ENCODE results near the gene MFSD6L. TPM values are rescaled to one million over a fixed set of nuclear protein-coding genes. Genes with fewer than 3 reads are reported as not detected.

MFSD6L gene, protein sequence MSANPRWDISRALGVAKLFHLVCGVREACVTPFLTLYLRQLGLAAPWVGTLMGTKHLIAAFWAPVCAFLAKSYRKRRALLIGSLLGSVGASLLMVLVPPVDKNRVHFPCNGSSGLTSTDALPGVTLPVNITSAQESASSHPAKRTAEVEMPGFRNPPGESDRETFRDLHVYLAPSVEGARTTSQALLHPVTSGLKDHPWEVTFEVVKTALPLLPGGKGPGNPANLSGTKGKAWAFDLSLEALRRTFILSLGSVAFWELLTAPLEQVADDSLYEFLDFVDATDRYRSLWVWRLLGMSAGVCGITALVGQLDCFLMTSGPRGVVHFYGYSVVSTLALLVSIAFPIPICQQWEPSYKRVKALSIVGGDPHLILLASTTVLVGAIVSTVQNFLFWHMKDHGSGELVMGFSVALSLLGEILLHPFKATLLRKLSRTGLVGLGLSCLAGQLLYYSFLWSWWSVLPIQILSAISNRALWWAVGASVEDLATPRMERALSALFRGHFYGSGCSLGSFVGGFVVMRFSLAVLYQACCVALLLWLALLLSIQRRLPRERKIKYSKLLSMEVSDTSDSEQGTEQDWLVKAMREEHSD
- total RNA-seq = not detected
- 0.14 TPM for polyA plus RNA-seq
- long read RNA-seq, donor 1 = 0 reads
- long read RNA-seq, donor 2 = 0 reads
- long read RNA-seq, donor 3 = 0 reads
- long read RNA-seq, donor 4 = 0 reads

DNA sequence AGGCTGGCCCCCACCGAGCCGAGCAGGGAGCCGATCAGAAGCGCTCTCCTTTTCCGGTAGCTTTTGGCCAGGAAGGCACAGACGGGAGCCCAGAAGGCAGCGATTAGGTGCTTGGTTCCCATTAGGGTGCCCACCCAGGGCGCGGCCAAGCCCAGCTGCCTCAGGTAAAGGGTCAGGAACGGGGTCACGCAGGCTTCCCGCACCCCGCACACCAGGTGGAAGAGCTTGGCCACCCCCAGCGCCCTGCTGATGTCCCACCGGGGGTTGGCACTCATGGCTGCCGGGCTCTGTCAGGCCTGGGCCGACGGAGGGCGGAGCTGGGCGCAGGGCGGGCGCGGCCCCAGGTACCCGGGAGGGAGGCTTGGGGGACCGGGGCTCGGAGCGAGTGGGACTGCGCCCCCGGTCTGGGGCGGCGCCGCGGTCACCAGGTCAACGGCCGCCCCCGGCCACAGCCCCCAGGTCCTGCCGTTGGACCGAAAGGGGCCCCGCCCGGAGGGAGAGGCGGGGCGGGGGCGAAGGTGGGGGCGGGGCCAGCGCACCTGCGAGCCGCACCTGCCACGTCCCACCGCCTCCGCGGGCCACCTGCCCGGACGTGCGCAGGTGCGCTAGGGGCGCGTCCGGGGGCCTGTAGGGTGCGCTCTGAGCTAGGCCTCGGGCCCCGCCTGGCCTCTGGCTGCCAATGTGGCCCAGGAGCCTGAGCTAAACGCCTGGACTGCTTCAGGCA, at the start of gene MFSD6L:
TSS of gene MFSD6L (minus strand) at position 520 of the 724 bp plus-strand sequence. CDS start at position 275, 245 bp downstream.
- no peak within 1 kb of the TSS for H3K4me3 ChIP-seq (ENCODE audit: low read length)
- intact Hi-C loops (cut with DNase I) = no loop called here
- H3K9me3 ChIP-seq (ENCODE audit: control insufficient read depth, low read length) = no peaks in the 10 kb centered on the region
- DNase-seq = no peak
- ATAC-seq = peak; percentile 42 to 50
- no peaks in the 10 kb centered on the region for H3K27me3 ChIP-seq (ENCODE audit: control insufficient read depth, insufficient read depth)
- WGBS = 28% methylated on average over 62 of the region's 62 CpGs
- H3K4me1 ChIP-seq (ENCODE audit: control insufficient read depth, insufficient read depth, low read length) = no peaks in the 10 kb centered on the region
- no peak within 1 kb of the TSS for H3K27ac ChIP-seq (ENCODE audit: low read length)

DNA sequence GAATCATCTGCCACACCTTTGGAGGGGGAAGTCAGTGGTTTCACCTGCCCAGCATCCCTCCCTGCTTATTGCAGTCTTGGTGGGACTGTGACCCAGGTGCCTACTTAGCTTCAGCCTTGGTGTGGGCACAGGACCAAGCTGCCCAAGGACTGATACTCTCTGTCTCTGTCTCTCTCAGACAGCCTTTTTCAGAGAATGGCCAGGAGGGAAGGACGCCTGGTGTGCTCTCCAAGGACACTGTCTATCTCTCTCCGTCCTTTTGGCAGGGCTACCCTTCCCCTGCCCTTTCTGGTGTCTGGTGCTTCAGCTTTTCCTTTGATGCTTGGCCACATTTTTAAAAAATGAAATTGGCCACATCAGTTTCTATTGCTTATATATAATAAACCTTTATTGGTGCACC, 48.7 kb upstream of the MFSD6L start:
- Histone ChIP-seq H3K9me3 (ENCODE audit: control insufficient read depth, low read length) (no peaks in the 10 kb centered on the region), H3K4me1 (ENCODE audit: control insufficient read depth, insufficient read depth, low read length) (no peaks in the 10 kb centered on the region), H3K27me3 (ENCODE audit: control insufficient read depth, insufficient read depth) (no peaks in the 10 kb centered on the region), H3K27ac (ENCODE audit: low read length) (peak overlapping the region; percentile 96), H3K4me3 (ENCODE audit: low read length) (no peak overlapping the region)
- intact Hi-C loops (cut with DNase I) = no loop called here
- ATAC-seq (peak; percentile 78), DNase-seq (no peak)
- 67% methylated on average over 2 of the region's 2 CpGs for WGBS

DNA sequence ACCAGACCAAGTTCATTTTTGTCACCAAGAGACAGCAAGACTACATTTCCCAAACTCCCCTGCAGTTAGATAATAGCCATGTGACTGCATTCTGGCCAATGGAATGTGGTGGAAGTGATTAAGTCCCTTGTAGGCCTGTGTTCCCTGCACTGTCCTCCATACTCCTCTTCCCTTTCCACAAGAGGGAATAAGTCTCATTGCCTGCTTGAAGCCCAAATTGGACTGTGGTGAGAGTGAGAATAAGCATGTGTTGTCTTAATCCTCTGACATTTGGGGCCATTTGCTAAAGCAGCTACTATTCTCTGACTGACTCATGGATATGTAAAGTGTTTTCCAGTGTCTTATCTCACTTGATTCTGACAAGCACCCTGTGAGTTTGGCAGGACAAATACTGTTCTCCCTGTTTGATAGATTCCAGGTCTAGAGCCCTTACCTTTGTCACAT, 47.6 kb upstream of the MFSD6L start:
- ATAC-seq (peak; percentile 91 to 93), DNase-seq (no peak)
- H3K27ac ChIP-seq (ENCODE audit: low read length) = peak overlapping the region; percentile 96
- H3K27me3 ChIP-seq (ENCODE audit: control insufficient read depth, insufficient read depth) = no peaks in the 10 kb centered on the region
- intact Hi-C loops (cut with DNase I) = no loop called here
- H3K4me3 ChIP-seq (ENCODE audit: low read length) = no peak overlapping the region
- no peaks in the 10 kb centered on the region for H3K4me1 ChIP-seq (ENCODE audit: control insufficient read depth, insufficient read depth, low read length)
- no peaks in the 10 kb centered on the region for H3K9me3 ChIP-seq (ENCODE audit: control insufficient read depth, low read length)

DNA sequence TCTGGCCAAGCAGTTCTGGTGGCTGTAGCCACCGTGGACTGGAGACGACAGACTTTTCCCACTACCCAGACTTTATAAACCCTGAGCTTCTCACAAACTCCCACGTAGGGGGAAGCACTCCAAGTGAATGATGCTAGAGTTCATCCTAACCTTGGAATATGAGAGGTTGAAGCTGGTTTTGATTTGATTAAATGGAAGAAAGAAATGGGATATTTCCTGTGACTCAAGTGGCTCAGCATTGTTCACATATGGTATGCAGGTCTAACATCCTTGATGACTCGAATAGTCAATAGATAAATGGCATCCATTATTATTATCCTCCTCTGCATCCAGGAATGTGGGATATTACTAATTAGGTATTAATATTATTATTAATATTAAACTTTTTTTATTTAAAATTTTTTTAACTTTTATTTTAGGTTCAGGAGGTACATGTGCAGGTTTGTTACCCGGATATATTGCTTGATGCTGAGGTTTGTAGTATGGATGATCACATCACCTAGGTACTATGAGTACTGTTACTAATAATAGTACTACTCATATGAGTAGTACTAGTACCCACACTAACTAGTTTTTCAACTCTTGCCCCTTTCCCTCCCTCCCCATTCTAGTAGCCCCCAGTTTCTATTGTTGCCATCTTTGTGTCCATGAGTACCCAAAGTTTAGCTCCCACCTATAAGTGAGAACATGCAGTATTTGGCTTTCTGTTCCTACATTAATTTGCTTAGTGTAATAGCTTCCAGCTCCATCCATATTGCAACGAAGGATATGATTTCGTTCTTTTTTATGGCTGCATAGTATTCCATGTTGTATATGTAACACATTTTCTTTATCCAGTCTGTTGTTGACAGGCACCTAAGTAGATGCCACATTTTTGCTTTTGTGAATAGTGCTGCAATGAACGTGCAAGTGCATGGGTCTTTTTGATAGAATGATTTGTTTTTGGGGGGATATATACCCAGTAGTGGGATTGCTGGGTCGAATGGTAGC, 45.4 kb upstream of the MFSD6L start:
- ATAC-seq (no peak), DNase-seq (no peak)
- Histone ChIP-seq H3K4me1 (ENCODE audit: control insufficient read depth, insufficient read depth, low read length) (no peaks in the 10 kb centered on the region), H3K27ac (ENCODE audit: low read length) (no peak overlapping the region), H3K9me3 (ENCODE audit: control insufficient read depth, low read length) (no peaks in the 10 kb centered on the region), H3K4me3 (ENCODE audit: low read length) (no peak overlapping the region), H3K27me3 (ENCODE audit: control insufficient read depth, insufficient read depth) (no peaks in the 10 kb centered on the region)
- intact Hi-C loops (cut with DNase I) = no loop called here
- 85% methylated on average over 9 of the region's 9 CpGs for WGBS

DNA sequence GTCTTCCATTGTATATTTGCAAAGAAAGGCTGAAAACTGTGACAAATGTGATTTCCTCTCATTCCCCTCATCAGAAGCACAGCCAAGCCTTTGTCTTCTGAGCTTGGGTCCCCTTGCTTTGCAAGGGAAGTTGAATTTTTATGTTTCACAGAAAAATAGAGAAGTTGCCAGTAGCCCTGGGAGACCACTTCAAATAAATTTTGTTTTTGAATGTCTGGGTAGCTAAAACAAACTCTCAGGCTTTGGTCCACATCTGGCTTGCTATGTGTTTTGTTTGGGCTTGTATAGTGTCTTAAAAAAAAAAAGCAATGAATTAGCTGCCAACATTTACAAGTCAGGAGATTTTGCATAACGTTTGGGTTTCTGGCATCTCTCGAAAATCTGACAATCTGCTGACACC, 44.2 kb upstream of the MFSD6L start:
- DNase-seq = no peak
- ATAC-seq = no peak
- Histone ChIP-seq H3K4me1 (ENCODE audit: control insufficient read depth, insufficient read depth, low read length) (no peaks in the 10 kb centered on the region), H3K27ac (ENCODE audit: low read length) (no peak overlapping the region), H3K27me3 (ENCODE audit: control insufficient read depth, insufficient read depth) (no peaks in the 10 kb centered on the region), H3K4me3 (ENCODE audit: low read length) (no peak overlapping the region), H3K9me3 (ENCODE audit: control insufficient read depth, low read length) (no peaks in the 10 kb centered on the region)
- 33% methylated on average over 2 of the region's 2 CpGs for WGBS
- intact Hi-C loops (cut with DNase I) = no loop called here

DNA sequence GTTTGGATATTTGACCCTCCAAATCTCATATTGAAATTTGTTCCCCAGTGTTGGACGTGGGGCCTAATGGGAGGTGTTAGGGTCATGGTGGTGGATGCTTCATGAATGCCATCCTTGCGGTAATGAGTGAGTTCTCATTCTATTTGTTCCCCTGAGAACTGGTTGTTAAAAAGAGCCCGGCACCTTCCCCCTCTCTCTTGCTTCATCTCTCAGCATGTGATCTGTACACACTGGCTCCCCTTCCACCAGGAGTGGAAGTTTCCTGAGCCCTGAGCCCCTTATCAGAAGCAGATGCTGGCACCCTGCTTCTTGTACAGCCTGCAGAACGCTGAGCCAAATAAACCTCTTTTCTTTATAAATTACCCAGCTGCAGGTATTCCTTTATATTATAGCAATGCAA, 42.7 kb upstream of the MFSD6L start:
- H3K9me3 ChIP-seq (ENCODE audit: control insufficient read depth, low read length) = no peaks in the 10 kb centered on the region
- 83% methylated on average over 4 of the region's 4 CpGs for WGBS
- DNase-seq = no peak
- H3K4me3 ChIP-seq (ENCODE audit: low read length) = no peak overlapping the region
- H3K27ac ChIP-seq (ENCODE audit: low read length) = no peak overlapping the region
- no peak for ATAC-seq
- intact Hi-C loops (cut with DNase I) = no loop called here
- no peaks in the 10 kb centered on the region for H3K27me3 ChIP-seq (ENCODE audit: control insufficient read depth, insufficient read depth)
- no peaks in the 10 kb centered on the region for H3K4me1 ChIP-seq (ENCODE audit: control insufficient read depth, insufficient read depth, low read length)

GRCh38 chr17:8839410-8839935, 40.3 kb upstream of the MFSD6L start:
- intact Hi-C loops (cut with DNase I) = no loop called here
- no peak overlapping the region for H3K27ac ChIP-seq (ENCODE audit: low read length)
- H3K4me1 ChIP-seq (ENCODE audit: control insufficient read depth, insufficient read depth, low read length) = no peaks in the 10 kb centered on the region
- no peaks in the 10 kb centered on the region for H3K9me3 ChIP-seq (ENCODE audit: control insufficient read depth, low read length)
- 69% methylated on average over 11 of the region's 11 CpGs for WGBS
- DNase-seq (no peak), ATAC-seq (no peak)
- no peak overlapping the region for H3K4me3 ChIP-seq (ENCODE audit: low read length)
- no peaks in the 10 kb centered on the region for H3K27me3 ChIP-seq (ENCODE audit: control insufficient read depth, insufficient read depth)

DNA sequence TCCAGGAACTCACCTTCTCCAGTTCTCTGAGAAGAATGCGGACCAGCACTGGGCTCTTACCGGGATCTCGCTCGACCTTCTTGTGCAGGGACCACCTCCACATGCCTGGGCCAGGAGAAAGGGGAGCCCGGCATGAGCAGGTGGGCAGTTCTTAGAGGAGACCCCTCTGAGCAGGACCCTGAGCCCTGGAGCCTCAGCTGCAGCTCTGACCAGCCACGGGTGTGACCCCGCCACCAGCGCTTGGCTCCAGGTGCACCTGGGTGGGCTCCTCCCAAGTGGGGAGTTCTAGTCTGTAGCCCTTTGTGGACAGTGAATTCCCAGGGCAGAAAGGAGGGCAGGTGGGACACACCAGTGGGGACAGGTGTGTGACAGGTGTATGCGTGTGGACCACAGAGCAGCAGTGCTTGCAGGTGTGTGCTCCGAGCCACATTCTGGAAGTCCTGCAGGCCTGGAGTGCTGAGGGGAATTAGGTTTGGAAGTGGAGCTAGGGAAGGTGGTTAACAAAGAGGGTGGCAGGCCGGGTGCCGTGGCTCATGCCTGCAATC, 39.5 kb upstream of the MFSD6L start:
- H3K27ac ChIP-seq (ENCODE audit: low read length) = no peak overlapping the region
- WGBS = 96% methylated on average over 12 of the region's 12 CpGs
- no peaks in the 10 kb centered on the region for H3K9me3 ChIP-seq (ENCODE audit: control insufficient read depth, low read length)
- DNase-seq = no peak
- H3K4me1 ChIP-seq (ENCODE audit: control insufficient read depth, insufficient read depth, low read length) = no peaks in the 10 kb centered on the region
- intact Hi-C loops (cut with DNase I) = no loop called here
- H3K4me3 ChIP-seq (ENCODE audit: low read length) = no peak overlapping the region
- H3K27me3 ChIP-seq (ENCODE audit: control insufficient read depth, insufficient read depth) = no peaks in the 10 kb centered on the region
- no peak for ATAC-seq

- Histone ChIP-seq H3K4me3 (ENCODE audit: low read length) (no peak overlapping the region), H3K27me3 (ENCODE audit: control insufficient read depth, insufficient read depth) (no peaks in the 10 kb centered on the region), H3K27ac (ENCODE audit: low read length) (no peak overlapping the region), H3K9me3 (ENCODE audit: control insufficient read depth, low read length) (no peaks in the 10 kb centered on the region), H3K4me1 (ENCODE audit: control insufficient read depth, insufficient read depth, low read length) (no peaks in the 10 kb centered on the region)
- no peak for DNase-seq
- WGBS = 42% methylated on average over 8 of the region's 8 CpGs
- intact Hi-C loops (cut with DNase I) = no loop called here
- ATAC-seq = peak in 1 of 2 donors; percentile 29
Measured at GRCh38 chr17:8837563-8838075, 38.5 kb upstream of the MFSD6L start.

Measured in right cardiac atrium (tissue), 5 donors.